Activated CD4-positive, alpha-beta T cell treated with anti-CD3 and anti-CD28 coated beads, Interleukin-2, amount 50 U/mL, for 24 hours (primary cell): ENCODE results near the gene BCOR.

Experiments
- DNase-seq, 2 donors: peaks; one replicate each; pipeline ENCODE4 v3.0.0-alpha.2; 2020; ENCODE audit warnings: low read depth in 1 of 2, low spot score in 1 of 2

Gene BCOR

DNA sequence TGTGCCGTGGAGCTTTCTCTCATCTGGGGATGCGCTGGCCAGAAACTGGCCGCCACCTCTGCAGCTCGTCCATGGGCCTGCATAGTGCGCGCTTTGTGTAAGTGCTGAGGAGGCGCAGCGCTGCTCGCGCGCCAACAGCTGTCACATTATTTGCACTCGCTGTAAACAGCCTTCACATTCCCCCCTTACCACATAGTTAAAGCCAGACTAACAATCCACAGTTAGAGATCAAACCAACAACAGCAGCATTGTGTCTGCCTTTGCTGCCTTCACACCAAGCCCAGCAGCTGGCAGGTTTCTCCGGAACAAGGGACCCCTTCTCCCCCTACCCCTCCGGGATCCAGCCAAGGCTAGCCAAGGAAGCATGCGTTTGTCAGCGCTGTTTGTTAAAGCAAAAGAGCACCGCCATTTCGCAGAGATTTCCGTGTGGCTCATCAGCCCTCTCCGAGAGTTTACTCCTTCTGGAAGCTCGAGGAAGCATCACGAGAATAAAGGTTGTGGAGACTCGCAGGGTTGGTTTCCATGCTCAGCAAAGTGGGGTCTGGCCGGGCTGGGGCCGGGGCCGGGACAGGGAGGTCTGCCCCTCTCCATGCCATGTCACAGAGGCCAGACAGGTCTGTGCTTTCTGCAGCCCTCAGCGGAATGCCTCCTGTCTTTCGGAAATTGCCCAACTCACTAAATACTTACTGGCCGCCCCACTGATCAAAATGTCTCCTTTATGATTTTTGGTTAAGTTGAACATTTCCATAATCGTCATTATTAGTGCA is 11.0 kb downstream of the BCOR start:
- DNase-seq = no peak

DNA sequence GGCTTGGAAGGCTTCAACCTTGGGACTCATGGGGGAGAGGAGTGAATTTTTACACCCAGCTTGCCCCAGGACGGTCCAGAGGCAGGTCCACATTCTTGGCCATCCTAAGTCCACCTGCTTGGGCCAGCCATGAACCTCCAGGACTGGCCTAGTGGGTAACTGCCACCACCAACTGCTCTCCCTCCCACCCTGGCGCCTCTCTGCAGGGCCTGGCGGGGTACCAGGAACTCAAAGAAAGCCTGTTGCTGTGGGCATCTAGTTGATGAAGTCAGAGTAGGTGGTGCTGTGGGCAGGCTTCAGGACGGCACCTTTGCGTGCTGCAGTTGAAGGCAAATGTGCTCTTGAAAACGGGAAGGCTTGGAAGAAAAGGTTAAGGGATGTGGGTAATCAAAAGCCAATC is 12.0 kb downstream of the BCOR start:
- no peak for DNase-seq

DNA sequence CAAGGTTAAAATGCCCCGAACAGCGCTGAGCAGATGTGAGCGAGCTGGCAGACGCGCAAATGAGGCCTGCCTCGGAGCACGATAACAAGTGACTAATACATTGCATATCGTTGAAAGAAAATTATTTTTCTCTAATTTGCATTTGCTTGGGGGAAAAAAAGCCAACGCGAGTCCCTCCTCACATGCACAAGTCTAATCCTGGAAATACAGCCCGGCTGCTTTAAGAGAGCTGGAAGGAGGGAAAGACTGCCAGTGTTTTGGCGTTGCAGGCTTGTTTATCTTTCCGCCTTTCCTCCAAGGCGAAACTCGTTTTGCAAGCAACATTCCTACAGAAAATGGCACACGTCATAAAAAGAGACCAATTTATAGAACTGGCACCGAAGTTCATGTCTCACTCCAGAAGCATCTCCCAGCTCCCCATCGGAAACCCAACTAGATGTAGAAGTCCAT is 12.6 kb downstream of the BCOR start:
- no peak for DNase-seq

DNA sequence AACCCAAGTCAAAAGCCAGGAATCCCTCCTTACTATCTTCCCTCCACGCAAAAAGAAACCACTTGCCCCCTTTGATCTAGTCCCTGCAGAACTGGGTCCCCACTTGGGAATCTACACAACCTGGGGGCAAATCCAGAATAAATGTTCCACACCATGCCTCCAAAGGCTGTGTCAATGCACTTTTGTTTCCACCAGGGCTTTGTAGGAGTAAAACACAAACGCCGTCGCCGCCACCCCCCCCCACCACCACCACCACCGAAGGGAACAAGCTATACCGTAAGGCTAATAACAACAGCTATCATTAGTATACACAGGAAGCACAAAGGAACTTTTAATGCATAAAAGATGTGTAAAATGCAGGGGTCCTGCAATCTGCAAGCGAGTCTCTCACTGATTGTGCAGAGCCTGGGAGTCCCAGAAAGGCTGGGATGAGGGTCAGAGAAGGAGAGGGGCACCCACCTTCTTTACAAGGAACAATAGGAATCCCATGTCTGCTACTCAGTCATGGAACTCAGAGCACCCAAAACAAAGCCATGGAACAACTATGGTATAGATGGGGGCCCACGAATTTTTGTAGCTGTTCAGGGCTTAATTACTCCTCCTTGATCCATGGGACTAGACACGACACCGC is 13.2 kb downstream of the BCOR start:
- no peak for DNase-seq

DNA sequence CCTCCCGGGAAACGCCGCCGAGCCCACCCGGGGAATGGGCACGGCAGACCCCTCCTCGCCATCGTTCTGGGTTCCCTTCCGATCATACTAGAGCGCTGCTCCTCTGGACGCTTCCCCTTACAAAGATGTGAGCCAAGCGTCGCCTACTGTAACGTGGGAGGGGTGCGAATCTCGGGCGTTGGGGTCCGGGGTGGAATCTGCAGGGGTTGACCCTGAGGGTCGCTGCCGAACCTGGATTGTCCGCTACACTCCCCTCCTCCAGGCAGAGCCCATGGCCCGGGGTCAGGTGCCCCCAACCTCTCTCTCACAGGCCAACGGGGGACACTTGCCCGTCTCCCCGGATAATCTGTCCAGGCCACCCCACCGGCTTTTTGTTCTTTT is 13.8 kb downstream of the BCOR start:
- no peak for DNase-seq

DNA sequence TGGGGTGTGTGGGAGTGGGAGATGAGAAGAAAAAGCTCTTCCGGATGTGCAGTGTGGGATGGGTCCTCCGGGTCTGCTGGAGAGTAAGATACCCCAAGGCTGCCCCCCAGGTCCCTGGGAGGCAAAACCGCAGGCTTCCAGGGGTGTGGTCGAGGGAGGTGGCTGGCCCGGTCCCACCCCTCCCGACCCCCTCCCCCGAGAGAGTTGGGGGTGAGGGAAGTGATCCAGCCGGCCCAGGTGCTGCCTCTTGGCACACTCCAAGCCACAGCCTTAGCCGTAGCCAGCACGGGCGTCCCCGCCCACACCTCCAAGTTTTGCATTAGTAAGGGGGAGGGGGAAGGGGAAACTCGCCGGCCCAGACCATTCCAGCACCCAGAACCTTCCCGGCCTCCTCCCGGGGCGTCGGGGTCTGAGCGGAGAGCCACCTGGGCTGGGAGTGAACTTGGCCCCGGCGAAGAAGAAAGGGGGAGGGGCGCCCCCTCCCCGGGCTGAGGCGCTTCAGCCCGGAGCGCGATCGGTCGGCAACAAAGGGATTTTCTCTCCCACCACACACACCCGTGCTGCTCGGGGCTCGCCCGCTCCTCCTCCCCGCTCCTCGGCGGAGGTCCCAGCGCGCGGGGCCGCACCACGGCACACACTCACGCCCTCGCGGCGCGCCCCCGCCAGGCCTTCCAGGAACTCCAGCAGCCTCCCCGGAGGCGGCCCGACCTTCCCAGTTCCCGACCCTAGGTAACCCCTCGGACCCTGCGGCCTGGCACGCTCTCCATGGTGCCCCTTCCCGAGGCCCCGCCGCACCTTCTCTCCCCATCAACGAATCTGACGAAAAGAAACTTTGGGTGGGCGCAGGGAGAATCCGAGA is 14.4 kb downstream of the BCOR start:
- no peak for DNase-seq

DNA sequence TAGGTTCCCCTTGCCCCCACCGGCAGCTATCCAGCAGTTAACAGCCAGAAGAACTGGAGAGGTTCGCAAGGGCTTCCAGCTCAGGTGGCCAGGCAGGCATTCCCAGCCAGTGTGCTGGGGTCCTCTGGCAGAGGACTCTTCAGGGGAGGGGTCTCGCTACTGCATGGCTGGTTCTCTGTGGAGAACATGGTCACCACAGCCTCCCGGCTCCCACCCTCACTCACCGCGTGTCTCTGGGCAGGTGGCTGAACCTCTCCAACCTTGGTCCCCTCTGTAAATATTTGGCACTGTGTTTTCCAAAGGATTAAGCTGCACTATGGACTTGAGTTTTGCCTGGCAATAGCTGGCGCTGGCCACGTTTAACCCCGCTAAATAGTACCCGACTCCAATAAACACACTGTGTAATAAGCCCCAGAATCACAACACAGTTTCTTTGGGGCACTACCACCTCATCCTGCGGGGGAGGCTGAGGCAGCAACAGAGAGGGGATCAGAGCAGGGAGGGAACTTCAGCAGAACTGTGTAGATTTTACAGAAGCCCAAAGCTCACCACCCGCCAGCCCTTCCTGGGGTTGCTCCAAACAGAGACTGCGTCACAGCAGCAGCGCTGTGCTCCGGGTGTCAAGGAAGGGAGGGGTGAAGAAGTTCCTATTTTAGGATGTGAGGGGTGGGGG is 15.2 kb downstream of the BCOR start:
- no peak for DNase-seq

DNA sequence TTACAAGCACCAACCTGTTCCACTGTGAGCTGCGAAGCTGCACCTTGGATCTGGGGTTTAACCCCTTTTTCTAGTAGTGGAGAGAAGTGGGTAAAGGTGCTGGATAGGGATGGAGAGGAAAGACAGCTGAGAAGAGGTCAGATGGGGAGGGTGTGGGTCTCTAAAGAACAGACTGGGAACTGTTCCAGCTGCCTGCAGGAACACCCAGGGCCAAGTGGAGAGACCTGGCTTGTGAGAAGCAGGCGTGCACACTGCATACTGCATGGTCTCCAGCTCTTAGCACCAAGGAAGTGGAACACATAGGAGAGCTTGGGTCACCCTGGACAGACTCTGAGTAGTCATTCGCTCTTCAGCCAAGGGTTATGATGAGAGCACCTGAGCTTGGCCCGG is 16.1 kb downstream of the BCOR start:
- no peak for DNase-seq

DNA sequence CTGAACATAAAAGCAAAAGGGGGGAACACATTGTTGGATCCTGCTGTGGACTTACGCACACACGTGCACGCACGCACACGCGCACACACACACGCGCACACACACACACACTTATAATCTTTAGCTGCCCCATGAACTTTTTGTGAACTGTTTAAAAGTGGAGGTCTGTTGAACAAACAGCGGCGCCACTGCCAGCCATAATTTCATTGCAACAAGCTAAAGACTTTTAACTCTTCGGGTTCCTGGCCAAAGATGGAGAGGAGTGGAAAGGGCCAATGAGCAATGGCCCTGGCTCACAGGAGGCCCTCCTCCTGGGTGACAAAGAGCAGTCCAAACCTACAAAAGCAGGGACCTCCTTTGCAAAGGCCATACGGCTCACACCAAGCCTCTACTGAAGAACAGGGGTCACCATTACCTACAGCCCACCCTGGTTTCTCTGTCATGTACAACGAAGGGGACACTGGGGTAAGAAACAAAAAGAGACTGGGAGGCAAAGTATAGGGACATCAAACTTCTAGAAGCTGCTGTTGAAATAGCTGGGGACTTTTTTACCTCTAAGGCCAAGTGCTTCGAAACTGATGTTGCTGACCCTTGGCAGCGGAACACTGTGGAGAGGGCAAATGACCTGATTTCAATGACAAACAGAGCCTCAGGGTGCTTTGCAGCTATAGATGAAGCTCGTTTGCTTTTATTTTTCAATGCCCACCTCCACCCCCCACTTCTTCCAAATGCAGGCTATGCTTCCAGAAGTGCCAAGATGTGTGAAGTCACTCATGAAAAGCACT is 16.7 kb downstream of the BCOR start:
- no peak for DNase-seq

DNA sequence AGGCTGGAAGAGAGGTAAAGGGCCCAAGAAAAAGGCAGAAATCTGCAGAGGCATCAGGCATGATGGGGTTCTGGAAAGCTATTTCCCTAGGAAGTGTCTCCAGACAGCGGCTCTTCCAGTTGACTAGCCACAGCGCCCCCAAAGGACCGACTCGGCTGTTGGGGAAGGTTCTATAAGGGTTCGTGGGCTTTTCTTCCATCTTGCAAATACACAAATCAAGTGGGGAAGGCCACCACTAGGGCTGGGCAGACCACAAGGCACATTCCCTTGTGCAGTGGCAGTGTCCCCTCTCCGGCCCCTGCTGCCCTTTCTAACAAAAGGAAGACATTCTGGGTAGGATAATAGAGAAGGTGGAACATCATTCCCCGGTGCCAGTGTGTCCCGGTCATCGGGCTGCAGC is 18.2 kb downstream of the BCOR start:
- no peak for DNase-seq

DNA sequence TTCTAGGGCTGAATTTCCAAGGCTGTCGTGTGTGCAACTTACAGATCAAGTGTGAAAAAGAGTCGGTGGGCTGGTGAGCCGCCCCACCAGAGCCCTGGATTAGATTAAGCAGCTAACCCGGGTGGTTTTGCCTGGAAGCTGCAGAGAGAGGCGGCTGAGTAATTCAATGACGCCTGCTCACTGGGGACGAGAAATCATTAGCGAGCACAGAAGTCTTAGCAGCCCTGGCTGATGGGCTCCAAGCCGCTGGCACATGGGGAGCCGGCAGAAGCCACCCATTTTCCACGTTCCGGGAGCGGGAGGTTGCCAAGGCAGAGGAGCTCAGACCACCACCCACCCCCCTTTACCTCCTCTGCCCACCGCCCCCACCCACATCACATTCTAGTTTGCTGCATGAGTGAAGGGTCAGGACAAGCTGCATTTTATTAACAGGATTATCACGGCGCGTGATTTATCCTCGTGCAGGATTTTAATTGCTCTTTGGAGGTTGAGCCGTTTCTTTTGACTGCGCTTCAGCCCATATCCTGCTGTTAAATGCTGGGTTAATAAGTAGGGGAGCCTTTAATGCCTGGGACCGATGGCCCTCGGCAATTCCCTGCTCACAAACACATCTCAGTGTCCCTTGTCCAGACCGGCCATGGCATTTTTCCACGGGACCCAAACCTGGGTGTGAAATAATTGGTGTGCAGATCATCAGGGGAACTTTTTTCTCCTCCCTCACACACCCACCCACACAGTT is 19.1 kb downstream of the BCOR start:
- no peak for DNase-seq

DNA sequence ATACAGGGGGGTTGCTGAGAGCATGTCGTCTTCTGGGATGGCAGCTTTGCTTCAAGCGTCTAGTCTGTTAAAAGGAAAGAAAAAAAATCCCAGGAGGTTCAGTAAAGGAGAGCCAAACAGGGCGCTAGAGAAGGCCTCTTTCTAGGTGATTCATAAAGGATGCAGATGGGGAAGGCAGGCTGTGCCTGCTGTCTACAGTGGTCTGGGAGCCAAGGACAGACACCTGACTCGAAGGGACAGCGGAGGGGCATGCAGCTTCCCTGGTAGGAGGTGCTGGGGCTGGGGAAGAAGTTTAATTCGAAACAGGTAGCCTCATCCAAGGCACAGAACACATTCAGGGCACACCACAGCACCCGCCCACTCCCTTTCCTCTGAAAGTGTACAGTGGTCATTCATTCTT is 19.9 kb downstream of the BCOR start:
- no peak for DNase-seq

DNA sequence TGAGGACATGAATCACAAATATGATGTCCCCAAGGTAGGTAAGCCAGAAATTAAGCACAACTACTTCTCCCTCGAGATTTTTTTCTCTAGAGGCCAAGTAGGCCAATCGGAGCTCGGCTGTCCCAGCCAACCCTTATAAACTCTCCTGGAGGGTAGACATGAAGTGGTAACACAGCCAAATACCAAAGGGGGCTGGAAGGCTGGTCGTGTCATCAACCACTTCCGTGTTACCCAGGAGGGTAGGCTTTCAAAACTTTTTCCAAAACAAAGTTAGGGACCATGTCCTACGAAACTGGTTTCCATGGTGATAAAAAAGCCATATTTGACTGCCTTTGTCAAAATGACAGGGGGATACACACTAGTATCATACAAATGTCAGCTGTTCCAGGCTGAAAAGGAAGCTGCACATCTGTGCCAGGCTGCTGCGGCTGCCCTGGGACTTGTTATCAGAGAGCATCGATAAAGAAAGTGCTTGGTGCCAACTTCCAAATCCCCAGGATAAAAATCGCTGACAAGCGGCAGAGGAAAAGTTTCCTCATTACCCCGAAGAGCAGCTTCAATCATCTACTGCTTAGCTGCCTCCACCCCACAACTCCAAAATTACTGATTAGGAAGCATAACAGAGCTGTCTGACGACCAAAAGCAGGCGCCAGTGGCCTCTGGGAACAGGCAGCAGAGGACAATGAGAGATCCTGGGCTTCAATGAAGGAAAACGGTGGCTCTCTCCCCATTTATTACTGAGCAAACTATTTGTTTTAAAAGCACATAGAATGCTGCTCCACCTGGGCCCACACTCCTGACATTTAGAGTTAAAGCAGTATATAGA is 20.8 kb downstream of the BCOR start:
- DNase-seq = no peak

DNA sequence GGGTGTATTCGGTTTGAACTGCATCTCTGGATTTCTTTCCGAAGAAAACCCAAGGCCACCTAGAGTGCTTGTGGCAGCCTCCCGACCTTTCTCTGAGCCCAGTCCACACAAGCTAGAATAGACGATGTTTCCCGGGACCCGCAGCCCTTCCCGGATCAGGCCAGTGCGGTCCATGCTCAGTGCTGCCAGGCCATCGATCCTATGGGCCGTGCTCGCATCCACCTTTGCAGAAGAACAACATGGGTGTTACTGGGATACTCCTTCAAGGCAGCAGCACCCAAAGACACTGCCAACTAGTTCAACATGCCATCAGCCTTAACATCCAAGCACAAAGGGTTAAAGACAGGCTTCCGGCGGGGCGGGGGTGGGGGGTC is 22.8 kb downstream of the BCOR start:
- no peak for DNase-seq

DNA sequence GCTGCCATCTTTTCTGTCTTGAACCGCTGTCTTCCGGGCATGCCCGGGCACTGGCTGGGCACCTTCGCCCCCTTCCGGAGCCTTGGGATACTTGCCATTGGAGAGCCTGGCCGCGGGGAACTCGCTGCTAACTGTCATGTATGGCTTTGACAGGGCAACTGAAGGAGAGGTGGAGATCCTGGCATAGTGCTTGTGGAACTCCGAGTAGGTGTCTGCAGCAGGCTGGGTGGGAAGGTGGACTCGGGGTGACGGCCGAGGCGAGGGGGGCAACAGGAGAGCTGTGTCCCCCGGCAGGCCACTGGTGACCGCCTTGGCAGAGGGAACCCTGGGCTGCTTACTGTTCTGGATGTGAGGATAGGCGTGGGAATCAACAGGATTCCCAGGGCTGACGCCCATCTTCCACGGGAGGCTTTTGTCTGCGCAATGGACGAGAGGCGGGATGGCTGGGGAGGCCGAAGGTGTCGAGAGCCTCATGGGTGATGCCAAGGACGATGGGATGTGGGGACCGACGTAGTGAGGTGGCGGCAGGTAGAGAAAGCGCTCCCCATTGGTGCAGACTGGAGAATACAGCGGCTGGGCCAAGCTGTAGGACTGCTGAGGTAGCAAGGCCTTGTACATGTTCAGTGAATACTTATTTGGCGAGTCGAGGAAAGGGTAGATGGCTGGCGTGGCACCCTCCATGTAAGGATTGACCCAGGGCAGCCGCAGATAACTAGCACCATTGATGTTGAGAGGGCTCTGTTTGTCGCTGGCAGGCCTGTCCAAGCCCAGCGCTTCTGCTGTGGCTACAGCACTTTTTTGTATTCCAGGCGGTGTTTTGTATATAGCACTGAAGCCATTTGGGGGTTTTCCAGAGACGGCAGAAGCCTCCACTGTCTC is 23.4 kb downstream of the BCOR start:
- DNase-seq = no peak

DNA sequence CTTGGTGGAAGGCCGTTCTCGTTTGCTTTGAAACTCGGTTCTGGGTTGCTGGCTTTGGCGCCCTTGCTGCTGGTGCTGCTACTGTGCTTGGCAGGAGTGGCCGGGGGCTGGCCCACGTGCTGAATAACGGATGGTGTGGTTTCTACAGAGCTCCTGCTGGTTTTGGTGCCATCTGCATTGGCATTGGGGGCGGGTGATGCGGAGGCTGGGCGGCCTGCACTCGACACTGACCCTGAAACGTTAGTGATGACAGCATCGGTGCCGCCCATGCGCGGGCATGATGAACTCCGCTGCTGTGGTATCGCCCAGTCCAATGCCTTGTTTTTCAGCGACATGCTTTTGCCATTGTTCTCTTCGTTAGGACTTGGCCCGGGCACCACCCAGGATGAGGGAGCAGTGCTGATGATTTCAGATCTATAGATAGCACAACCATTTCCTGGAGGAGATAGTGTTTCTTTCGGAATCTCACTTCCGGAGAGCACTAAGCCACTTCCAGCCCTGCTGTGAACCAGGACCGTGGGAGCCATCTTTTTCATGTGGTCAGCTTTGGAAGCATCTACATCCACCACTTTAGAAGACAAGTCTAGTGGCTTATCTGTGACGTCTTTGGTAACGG is 24.2 kb downstream of the BCOR start:
- DNase-seq = no peak

DNA sequence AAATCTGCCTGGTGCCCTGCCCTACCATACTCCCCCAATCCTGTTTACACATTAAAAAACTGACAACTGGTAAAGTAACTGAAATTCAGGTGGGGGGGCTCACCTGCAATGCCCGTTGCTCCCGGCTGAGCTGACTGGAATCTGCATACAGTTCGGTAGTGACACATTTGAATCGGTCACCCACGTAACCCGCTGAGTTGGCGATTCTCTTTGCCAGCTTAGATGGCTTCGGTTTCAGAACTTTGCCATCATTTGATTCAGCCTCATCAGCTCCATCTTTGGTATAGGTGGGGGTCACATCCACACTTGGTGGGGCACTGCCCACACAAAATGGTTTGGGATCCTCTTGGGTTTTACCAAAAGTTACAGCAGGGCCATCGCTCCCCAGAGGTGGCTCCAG is 25.5 kb downstream of the BCOR start:
- DNase-seq = no peak

DNA sequence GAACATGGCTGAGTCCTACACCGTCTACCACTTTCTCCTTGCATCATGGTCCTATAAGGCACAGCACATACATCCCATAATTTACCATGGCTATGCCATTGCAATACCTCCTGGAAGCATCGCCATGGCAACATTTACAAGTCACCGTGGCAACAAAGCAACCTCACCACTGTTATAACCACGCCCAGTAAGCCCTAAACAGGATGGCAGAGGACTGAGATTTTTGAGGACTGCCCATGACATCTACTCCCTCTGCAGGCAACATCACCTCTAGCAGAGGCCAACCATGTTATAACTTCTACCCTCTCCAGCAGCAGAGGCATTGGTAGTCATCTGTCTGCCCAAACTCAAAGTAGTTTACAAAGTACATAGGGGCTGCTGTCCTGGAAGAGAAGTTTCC is 29.7 kb downstream of the BCOR start:
- no peak for DNase-seq
